Limb (tissue), 2 donors: ENCODE results near the gene ACTN4.

ENCODE experiments used
- DNase-seq, 2 donors: peaks; one replicate each; pipeline ENCODE4 v3.0.0-alpha.2; 2016; ENCODE audit errors: extremely low spot score in 2 of 2

ACTN4 gene

DNA sequence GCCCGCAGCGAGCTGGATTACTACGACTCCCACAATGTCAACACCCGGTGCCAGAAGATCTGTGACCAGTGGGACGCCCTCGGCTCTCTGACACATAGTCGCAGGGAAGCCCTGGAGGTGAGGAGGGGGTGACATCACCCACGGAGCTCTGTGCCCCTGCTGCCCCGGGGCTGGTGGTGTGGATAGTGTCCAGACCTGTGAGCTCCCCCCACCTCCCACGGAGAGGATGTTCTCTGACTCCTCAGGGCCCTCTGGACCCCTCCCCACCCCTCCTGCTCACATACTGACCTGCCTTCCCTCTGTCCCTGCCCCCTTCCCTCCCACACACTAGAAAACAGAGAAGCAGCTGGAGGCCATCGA lies 76.1 kb downstream of the ACTN4 start:
- DNase-seq, result no peak

DNA sequence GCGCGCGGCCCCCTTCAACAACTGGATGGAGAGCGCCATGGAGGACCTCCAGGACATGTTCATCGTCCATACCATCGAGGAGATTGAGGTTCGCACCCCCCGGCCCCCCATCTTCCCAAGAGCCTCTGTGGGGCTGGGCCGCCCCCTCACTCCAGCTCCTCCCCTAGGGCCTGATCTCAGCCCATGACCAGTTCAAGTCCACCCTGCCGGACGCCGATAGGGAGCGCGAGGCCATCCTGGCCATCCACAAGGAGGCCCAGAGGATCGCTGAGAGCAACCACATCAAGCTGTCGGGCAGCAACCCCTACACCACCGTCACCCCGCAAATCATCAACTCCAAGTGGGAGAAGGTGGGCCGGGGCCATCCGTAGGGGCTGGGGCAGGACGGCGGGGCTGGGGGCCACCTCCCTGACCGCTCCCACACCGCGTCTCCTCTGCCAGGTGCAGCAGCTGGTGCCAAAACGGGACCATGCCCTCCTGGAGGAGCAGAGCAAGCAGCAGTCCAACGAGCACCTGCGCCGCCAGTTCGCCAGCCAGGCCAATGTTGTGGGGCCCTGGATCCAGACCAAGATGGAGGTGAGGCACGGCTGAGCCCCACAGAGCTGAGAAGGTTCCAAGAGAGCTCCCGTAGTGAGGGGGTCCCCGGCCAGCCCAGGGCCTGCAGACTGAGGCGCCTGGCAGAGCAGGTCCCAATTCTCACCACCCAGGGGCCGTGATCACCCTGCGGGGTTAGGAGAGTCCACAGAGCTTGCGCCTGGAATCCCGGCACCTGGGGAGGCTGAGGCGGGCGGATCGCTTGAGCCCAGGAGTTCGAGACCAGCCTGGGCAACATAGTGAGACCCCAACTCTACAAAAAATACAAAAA lies 76.8 kb downstream of the ACTN4 start:
- no peak for DNase-seq

DNA sequence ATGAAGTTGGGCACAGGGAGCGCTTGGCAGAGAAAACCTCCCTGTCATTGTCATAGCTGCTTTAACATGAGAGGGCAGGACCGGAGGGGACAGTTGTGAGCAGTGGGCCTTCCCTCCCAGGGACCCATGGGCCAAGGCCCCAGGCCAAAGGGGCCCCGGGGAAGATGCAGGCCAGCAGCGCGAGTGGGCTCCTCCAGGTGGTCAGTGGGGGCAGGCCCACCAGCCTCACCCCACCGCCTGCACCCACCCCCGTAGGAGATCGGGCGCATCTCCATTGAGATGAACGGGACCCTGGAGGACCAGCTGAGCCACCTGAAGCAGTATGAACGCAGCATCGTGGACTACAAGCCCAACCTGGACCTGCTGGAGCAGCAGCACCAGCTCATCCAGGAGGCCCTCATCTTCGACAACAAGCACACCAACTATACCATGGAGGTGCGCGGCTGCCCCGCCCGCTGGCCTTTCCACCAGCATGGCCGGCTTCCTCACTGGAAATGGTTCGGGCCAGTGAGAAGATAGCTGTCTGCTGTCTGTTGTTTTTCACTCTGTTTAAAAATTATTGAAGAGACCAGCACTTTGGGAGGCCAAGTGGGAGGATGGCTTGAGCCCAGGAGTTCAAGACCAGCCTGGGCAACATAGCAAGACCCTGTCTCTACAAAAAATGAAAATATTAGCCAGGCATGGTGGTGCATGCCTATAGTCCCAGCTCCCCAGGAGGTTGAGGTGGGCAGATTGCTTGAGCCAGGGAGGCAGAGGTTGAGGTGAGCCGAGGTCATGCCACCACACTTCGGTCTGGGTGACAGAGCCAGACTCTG lies 78.2 kb downstream of the ACTN4 start:
- no peak for DNase-seq

DNA sequence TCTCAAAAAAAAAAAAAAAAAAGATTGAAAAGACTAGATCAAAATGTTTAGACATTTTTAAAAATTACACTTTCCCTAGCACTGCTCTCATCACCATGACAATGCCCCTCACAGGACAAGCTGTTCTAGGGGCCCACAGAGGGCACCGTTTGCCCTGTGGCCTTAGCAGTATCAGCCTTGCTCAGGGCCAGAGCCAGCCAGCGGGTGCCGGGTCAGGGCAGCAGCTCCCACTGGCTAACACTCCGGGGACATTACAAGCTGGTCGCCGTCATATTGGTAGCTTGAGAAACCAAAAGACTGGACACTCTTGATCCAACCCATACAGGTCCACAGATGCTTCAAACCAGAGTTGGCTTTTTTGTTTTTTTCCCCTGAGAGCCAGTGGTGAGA lies 78.8 kb downstream of the ACTN4 start:
- no peak for DNase-seq

DNA sequence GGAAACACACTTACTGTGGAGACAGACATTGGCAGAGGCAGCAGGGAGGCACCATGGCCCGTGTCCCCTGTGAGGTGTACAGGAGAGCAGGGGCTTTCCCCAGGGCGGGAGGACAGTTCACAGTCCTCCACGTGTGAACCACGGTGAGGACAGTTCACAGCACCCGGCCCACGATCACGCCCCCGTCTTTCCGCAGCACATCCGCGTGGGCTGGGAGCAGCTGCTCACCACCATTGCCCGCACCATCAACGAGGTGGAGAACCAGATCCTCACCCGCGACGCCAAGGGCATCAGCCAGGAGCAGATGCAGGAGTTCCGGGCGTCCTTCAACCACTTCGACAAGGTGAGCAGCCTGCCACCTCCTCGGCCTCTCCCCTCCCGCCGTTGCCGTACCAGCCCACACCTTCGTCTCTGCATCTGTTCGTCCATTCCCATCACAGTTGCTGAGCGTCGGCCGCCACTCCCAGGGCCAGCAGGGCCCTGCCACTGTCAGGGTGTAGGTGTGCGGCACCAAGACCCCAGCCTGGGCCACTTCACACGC lies 79.4 kb downstream of the ACTN4 start:
- no peak for DNase-seq

DNA sequence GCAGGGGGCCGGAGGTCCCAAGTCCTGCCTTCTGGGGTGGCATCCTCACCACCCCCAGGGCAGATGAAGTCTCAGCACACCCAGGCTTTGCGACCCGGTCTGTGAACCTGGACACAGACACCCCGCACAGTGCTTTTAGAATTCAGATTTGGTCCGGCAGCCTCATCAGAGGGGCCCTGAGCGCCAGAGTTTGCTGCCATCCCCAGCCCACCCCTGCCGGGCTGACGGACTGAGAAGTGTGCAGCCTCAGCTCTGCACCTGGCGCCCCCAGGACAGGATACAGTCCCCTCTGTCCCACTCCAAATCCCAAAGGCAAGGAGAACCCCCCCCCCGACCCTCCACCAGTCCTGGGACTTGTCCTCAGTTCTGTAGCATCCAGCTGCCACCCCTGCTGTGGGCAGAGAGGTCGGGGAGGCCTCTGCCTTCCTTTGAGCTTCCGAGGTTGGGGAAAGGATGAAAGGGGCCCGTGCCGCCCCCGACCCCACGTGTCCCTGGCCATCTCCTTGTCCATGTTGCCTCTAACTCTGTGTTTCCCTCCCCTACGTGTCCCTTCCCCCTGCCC lies 79.9 kb downstream of the ACTN4 start:
- no peak for DNase-seq

DNA sequence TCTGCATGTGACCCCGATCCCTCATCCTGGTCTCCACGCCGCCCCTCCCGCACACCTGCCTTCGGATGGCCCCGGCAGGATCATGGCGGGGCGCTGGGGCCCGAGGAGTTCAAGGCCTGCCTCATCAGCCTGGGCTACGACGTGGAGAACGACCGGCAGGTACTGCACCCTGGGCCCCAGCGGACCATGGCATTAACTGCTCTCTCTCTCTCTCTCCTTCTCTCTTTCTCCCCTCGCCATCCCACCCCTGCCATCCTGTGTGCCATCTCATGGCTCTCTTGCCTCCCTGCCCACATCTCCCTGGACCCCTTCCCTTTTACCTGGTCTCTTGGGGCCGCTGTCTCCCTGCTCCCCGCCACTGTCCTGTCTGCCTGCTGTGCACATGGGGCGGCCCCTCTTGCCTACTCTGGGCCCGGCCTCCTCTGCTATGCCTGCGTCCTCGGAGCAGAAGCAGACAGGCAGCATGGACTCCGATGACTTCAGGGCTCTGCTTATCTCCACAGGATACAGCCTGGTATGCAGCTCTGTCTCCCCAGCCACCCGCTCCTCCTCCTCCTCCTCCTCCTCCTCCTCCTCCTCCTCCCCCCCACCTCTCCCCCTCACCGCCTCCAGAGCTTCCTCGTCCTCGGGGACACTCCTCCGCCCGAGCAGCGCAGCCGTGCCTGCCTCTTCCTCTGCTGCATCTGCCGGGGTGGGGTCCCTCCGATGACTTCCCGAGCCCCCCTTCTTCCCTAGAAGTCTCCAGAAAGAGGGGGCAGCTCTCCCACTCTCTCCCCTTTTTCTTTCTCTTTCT lies 80.6 kb downstream of the ACTN4 start:
- DNase-seq, result no peak

DNA sequence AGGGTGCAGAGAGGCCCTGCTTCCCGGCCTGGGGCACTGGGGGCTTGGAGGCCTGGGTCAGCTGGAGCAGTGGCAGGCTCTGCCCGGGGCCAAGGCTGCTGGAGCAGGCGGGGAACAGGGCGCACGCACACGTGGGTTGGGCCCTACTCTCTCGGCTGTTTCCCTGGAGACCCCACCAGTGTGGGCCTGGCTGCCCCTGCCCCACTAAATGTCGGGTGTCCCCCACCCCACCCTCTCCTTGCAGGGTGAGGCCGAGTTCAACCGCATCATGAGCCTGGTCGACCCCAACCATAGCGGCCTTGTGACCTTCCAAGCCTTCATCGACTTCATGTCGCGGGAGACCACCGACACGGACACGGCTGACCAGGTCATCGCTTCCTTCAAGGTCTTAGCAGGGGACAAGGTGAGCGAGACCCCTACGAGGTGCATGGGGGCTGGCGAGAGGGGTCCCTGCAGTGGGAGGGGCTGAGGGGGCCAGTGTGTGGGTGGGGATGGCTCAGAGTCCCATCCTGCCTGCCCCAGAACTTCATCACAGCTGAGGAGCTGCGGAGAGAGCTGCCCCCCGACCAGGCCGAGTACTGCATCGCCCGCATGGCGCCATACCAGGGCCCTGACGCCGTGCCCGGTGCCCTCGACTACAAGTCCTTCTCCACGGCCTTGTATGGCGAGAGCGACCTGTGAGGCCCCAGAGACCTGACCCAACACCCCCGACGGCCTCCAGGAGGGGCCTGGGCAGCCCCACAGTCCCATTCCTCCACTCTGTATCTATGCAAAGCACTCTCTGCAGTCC lies 81.5 kb downstream of the ACTN4 start:
- DNase-seq, result no peak

DNA sequence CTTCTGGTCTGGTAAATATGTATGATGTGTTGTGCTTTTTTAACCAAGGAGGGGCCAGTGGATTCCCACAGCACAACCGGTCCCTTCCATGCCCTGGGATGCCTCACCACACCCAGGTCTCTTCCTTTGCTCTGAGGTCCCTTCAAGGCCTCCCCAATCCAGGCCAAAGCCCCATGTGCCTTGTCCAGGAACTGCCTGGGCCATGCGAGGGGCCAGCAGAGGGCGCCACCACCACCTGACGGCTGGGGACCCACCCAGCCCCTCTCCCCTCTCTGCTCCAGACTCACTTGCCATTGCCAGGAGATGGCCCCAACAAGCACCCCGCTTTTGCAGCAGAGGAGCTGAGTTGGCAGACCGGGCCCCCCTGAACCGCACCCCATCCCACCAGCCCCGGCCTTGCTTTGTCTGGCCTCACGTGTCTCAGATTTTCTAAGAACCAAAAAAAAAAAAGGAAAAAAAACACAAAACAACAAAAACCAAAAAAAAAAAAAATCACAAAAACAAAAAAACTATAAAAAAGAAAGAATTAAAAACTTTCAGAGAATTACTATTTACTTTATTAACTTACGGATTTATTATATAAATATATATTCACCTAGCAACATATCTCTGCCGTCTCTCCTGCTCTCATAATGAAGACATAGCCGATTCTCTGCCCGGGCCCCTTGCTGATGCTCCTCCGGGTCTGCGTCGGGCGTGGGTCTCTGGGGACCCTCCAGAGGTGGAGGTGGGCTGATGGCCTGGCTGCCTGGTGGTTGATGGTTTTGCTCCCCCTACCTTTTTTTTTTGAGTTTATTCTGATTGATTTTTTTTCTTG lies 82.4 kb downstream of the ACTN4 start:
- DNase-seq, result peak in 1 of 2 donors; percentile 83

DNA sequence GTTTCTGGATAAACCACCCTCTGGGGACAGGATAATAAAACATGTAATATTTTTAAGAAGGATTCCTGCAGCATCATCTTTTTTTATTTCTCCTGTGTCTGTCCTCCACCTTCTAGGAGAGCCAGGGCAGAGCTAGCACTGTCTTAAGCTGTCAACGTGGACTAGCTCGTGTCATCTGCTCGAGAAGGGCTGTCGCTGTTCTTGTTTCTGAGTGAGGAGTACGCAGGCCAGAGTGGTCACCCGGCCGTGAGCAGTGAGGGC lies 83.0 kb downstream of the ACTN4 start:
- no peak for DNase-seq

DNA sequence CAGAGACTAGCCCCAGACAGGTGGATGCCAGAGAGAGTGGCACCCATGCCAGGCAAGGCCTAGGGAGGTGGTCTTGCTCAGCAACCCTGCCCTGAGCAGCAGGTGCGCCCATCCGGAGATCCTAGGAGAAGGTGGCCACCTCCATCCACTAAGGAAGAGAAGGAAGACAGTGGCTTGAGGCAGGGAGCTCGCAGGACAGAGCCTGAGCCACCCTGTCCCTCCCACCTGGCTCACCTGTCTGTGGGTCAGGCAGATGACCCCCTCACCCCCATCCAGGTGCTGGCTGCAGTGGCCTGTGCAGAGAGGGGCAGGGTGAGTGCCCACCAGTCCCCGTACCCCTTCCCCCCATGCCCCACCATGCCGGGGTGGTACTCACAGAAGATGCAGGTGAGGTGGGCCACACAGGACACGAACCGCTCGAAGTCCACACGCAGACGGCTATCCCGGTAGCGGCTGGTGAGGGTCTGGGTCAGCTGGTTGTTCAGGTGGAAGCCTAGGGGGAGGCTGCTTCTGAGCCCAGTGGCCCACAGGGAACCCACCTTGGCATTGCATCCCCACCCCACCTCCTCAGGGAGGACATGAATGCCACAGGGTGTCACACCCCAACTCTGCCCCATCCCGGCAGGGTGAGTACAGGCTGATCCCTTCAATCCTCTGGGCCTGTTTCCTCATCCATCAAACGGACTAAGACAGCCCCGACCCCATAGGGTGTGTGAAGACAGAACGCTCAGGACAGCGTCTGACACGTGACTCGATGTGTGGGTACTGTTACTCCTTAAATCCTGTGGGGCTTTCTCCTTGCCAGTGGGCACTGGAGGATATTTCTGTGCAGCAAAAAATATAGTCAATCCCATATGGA lies 83.5 kb downstream of the ACTN4 start:
- peak in 1 of 2 donors; percentile 33 for DNase-seq

DNA sequence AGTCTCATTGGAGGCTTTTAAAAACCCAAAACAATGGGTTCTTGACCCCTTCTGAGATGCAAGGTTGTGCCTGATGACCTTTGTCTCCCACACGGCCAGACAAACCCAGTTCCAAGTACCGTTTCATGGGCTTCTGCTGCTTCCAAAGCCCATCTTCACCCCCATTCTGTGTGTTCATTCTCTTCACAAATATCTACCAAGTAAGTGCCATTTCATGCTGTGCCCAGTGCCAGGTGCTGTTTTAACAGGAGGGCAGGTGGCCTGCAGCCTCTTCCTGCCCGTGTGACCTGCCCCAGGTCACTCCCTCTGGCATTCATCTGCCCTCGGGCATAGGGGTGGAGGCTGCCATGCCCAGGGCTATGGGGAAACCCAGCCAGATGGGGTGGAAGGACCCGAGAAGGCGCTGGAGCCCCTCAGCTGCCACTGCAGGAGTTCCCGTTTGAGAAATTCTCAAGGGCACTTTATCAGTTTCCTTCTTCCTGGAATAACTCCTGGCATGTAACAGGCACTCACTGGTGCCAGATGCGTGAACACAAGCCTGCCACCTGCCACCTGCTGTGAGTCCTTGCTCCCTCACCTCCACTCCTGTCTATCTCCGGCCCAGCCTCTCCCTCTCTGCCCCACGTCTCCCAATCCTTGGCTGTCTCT lies 84.3 kb downstream of the ACTN4 start:
- DNase-seq, result peak in 1 of 2 donors; percentile 26

DNA sequence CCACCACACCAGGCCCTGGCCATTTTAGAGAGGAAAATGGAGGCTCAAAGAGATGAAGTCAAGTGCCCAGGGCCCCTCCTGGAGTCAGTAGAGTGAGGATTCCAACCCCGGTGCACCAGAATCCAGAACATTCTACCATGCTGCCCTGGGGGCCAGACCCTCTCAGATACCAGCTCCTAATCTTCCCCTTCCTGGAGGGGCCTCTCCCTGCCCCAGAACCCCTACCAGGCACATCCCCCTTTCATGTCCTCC lies 85.7 kb downstream of the ACTN4 start:
- DNase-seq, result peak in 1 of 2 donors; percentile 27

DNA sequence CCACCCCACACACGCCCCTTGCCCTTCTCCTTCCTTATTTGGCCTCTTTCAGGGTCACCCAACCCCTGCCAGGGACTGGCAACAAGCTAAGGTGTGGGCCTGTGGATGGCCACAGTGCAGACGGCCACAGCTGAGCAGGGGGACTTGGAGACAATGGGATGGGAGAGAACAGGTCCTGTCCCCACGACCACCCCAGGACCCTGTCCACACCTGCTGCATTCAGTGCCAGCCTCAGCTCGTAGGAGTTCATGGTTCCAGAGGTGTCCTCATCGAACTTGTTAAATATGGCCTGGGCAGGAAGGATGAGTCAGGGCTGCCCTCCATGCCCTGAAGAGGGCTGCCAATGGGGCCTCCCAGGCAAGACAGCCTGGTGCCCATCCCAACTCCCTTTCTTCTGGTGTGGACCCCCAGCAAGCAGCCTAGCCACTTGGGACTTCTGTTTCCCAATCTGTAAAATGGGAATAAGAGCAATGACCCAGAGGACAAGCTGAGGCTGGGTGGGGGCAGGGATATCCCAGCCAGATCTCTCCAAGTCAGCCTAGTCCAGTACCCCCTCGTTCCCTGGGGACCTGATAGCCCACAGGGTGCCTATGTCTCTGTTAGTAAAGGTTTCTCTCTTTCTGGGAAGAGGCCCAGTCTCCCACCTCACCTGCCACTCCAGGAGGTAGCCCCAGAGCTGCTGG lies 86.2 kb downstream of the ACTN4 start:
- DNase-seq, result peak in 1 of 2 donors; percentile 30

DNA sequence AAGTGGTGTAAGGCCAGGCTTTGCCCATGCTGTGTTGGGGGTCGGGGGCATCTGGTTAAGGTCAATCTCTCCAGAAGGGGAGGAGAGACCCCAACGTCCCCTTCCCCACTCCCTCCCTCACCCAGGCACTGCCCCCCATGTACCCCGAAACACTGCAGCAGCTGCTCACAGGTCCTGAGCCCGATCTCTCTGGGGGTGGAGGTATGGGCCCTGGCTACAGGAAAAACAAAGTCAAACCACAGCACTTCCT lies 86.7 kb downstream of the ACTN4 start:
- no peak for DNase-seq

DNA sequence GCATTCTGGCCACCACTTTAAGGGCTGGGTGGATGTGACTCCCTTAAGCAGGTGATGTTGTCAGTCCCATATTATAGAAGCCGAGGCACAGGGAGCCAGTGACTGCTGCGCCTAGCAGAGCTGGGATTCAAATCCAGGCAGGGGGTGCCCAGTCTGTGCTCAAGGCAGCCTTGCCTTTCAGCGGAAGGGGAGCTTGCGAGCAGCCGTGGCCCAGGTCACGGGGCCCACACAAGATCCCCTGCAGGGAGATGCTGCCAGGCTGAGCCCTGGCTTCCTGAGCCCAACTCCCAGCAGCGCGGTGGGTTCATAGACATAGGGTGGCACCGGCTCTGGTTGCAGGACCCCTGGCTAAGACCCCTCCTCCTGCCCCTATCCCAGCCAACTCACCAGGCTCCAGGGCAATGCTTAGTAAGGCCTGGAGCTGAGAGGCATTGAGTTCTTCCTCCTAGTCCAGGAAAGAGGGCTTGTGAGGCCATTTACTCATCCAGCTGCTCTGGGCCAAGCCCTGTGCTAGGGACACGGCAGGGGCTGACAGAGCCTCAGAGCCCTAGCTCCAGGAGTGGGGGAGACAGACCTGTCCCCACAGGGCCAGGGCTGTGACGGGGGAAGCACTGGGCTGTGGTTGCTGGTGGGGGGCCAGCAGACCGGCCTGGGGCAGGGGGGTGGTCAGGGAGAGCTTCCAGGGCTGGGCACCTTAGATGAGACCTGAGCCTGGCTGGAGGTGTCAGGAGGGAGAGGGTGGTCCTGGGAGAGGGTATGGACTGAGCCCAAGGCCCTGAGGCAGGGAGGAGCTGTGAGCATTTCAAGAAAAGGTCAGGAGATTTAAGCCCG lies 87.2 kb downstream of the ACTN4 start:
- peak in 1 of 2 donors; percentile 45 for DNase-seq

DNA sequence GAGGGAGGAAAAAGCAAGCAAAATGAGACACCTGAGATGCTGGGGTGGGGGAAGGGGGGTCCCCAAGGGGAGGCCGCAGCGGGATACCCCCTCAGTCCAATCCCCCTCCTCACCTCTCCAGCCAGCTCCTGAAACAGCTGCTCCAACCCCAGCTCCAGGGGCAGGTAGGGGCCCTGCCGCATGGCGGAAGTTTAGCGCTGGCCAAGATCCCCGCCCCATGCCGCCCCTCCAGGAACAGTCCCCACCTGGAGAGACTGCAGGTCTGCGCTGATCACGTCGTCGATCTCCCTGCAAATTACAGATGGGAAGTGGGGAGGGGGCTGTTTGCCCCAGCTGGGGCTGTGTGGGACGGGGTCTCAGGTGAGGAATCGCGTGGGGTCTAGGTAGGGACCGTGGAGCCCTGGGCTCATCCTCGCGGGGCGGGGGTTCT lies 87.8 kb downstream of the ACTN4 start:
- no peak for DNase-seq

DNA sequence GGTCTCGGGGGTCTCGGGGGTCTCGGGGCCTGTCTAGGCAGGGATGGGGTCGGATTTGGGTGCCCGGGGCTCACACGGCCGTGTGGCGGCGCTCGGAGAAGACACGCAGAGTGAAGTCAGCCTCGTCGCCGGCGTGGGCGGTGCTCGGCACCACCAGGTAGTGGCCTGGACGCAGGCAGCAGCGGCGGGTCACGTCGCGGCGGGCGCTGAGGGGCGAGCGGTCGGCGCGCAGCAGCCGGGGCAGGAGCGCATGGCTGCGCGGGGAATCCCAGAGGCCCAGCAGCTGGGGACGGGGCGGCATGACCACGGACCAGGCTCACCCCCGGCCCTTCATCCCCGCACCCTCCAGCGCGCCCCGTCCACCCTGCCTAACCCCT lies 88.6 kb downstream of the ACTN4 start:
- DNase-seq, result peak in 1 of 2 donors; percentile 64
